G401.6 (cell line): ENCODE results near the gene SUMO1.
"Not testable (repeated sequence)": the region's sequence is repeated elsewhere in the genome, so short reads cannot be mapped to it uniquely, and the experiment has no call there.

Source experiments
- FAIRE-seq: peaks from 2 replicates; lab custom pipeline; 2012; peaks lifted over from hg19 to GRCh38; lab: Jason Lieb, UNC

SUMO1 gene

DNA sequence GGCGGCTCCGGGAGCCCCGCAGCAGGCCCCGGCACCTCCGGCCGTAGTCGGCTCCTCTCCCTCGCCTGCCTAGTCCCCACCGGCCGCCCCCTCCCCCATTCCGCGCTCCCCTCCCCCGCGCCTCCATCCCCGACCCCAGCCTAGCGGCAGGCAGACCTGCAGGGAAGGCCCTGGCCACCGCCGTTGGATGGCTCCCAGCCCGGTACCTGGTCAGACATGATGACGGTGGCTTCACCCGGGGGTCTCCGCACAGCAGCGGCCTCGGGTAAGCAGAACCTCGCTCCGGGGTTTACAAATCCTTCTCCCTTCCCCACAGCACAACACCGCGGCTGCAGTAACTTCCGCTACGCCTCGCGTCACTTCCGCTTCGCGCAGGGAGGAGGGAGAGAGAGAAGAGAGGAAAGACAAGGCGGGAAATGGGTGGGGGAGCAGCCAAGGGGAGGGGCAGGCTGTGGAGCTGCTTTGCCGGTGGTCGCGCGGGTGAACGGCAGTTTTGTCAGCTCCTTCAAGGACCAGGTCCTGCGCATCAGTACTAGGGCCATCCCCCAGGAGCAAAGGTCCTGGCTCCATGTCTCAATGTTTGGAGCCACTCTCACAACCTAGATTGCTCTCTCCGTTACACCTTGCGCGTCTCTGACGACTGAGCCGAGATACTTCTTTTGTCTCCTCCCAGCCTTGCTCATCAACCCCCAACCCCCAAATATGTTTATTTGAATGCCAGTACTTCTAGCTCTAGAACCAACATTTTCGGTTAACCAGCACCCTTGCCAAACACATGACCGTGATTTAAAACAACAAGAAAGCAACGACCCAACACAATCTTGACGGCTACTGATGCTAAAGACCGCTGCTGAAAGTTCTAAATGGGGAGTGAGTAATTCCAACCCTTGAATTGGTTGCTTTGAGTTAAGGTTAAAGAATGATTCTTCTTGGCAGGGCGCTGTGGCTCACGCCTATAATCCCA lies at the start of gene SUMO1:
TSS of gene SUMO1 (minus strand) at position 364 of the 964 bp plus-strand sequence. CDS start at position 218, 146 bp downstream.
- peak; percentile 36 for FAIRE-seq

DNA sequence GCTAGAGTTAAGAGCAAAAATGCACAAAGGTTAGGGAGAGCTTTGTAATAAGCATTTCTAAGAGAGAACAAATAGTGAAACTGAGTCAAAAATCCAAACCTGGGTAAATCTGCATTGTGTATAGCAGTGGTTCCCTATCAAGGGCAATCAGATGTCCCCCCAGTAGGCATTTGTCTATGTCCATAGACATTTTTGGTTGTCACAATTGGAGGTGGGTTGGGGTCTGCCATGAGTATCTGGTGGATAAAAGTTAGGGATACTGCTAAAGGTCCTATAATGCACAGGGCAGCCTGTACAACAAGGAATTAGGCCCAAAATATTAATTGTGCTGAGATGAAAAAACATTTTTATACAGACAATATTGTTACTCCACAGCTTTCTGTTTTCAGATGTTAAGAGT lies 48.2 kb upstream of the SUMO1 start:
- no peak for FAIRE-seq

DNA sequence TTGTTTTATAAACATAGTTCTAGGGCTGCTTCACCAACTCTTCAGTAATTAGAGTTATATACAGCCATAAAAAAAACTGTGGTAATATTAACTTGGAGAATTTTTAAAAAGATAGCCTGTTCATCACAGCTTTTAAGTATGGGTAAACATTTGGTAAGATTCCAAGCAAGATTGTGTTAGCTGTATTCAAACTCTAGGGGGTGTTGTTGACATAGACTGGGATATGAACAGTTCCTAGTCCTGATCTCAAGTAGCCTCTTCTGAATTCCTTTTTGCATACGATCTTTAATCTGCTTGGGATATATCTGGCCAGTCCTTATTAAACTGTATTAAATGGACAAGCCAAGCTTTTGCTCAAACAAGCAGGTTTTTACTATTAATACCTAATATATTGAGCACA lies 40.5 kb upstream of the SUMO1 start:
- FAIRE-seq: peak; percentile 72

DNA sequence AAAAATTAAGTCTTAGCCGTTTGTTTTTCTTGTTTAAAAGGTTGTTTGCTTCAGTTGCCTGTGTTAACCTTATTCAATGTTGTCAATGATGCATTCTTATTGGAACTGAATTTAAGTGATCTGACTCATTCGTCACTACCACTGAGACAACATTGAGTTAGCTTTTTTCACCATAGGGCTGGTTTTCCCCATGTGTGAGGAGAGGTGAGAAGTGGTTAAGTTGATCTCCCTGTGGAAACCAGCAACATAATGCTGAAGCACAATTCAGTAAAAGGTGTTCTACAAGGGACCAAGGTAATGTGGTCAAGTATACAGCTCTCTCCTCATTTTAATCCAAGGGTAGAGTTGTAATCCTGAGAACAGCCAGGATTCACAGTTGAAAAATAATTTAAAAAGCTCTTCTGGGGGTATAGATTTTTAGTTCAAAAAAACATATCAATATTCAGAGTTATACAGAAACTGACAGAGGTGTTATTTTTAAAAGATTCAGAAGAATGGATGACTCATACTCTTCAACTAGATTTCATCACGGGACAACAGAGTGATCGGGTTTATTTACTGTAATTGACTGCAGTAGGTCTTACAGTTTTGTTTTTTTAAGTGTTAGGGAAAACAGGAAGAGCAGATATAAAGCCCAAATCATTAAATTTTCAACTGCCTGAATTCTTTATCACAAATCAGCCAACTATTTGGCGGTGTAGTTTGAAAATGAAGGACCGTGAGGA lies 39.8 kb upstream of the SUMO1 start:
- FAIRE-seq: no peak

DNA sequence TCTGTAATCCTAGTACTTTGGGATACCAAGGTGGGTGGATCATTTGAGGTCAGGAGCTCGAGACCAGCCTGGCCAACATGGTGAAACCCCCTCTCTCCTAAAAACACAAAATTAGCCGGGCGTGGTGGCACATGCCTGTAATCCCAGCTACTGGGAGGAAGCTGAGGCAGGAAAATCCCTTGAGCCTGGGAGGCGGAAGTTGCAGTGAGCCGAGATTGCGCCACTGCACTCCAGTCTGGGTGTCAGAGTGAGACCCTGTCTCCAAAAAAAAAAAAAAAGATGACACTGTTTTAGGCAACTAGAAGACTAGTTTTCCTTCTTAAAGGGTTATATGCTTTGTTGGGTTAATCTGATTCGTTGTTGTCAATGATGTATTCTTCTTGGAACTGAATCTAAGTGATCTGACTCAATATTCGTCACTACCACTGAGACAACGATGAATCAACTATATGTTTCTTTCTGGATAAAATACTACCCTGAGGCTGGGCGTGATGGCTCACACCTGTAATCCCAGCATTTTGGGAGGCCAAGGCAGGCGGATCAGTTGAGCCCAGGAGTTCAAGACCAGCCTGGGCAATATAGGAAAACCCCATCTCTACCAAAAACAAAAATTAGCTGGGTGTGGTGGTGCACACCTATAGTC lies 37.8 kb upstream of the SUMO1 start:
- not testable (repeated sequence) for FAIRE-seq

DNA sequence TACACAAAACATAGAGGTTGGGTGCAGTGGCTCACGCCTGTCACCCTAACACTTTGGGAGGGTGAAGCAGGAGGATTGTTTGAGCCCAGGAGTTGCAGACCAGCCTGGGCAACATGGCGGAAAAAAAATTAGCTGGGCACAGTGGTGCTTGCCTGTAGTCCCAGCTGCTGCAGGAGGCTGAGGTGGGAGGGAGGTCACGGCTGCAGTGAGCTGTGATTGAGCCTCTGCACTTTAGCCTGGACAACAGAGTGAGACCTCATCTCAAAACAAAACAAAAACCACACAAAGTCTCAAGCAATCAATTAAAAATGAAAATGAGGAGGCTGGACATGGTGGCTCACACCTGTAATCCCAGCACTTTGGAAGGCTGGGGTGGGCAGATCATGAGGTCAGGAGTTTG lies 32.1 kb upstream of the SUMO1 start:
- no peak for FAIRE-seq

DNA sequence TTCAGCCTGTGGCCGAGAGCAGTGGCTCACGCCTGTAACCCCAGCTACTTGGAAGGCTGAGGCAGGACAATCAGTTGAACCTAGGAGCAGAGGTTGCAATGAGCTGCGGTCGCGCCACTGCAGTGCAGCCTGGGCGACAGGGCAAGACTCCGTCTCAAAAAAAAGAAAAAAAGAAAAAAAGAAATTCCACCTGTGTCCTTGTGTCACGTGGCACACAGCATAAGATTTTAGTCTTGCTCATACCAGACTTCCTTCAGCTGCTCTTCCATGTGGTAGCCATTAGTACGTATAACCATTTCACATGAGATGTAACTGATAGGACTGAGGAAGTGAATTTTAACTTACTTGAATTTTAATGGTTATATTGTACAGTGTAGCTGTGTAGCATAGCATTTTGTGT lies 31.2 kb upstream of the SUMO1 start:
- no peak for FAIRE-seq

DNA sequence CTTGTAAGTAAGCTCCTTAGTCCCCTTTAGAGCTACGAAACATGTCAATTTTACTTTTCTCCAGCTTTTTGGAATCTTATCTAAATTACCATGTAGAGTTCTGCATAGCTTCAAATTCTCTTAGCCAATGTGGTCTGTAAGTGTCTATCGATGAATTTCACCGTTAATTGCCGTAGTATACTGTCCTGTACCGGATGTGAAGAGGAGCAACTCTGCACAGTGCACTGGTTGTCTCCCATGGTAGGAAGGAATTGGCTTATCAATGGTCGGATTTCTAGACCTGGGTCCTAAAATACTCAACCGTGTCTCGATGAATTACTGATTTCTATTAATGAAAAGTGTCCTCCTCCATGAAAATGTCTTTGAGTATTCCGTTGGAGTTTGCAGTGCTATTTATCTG lies 29.1 kb upstream of the SUMO1 start:
- FAIRE-seq: no peak

DNA sequence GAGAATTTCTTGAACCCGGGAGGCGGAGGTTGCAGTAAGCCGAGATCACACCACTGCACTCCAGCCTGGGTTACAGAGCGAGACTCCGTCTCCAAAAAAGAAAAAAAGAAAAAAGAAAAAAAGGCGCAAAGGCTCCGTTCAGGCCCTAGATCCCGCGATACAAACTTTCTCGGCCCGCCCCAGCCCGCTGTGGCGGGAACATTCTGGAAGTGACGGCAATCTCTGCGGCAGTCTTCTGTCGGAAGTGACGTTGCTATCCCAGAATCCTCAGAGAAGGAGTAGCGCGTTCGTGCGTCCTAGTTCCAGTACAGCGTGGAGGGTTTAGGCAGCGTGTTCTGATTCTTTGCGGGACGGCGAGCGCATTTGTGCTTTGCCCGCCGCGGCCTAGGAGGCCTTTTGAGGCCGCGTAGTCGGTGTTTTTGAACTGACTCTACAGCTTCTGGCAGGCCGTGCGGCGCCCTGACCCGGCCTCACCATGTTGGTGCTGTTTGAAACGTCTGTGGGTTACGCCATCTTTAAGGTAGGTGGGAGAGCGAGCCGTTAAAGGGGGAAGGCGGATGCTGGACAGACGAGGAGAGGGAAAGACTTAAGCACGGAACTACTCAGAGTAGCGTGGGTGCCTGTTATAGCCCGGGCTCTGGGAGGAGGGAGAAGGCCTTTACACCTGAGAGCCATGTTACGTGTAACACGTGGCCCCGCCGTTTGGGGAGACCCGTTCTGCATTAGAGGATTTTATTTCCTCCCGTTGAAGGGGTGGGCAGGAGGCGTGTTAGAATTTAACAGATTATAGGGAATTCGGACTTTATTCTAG lies 27.3 kb upstream of the SUMO1 start, which contains the start of gene NOP58:
TSS of gene NOP58 (plus strand) at position 297 of the 811 bp plus-strand sequence. CDS start at position 476, 179 bp downstream.
- peak; percentile 96 for FAIRE-seq

DNA sequence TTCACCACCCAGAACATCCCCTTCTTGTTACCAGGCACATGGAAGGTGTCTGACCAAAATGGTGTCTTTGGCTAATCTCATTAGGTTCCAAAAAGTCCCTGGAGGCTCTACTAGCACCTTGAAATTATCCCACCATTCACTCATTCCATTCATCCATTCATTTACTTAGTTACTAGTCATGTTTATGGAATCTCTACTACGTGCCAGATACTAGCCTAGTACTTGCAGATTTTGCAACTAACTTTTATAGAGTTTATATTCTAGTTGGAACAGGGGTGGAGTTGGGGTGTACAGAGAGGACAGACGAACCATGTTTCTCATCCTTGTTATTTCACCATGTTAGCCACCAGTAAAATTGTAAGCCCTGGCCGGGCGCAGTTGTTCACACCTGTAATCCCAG lies 23.1 kb upstream of the SUMO1 start:
- FAIRE-seq: no peak

DNA sequence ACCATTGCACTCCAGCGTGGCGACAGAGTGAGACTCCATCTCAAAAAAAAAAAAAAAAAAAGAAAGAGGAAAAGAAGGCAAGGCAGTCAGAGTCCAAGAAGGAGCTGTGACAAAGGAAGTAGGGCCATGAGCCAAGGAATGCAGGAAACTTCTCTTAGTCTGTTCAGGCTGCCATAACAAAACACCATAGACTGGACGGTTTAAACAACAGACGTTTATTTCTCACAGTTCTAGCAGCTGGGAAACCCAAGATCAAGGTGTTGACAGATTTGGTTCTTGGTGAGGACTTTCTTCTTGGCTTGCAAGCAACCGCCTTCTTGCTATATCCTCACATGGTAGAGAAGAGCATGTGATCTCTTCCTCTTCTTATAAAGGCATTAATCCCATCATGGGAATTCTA lies 13.1 kb upstream of the SUMO1 start:
- no peak for FAIRE-seq

DNA sequence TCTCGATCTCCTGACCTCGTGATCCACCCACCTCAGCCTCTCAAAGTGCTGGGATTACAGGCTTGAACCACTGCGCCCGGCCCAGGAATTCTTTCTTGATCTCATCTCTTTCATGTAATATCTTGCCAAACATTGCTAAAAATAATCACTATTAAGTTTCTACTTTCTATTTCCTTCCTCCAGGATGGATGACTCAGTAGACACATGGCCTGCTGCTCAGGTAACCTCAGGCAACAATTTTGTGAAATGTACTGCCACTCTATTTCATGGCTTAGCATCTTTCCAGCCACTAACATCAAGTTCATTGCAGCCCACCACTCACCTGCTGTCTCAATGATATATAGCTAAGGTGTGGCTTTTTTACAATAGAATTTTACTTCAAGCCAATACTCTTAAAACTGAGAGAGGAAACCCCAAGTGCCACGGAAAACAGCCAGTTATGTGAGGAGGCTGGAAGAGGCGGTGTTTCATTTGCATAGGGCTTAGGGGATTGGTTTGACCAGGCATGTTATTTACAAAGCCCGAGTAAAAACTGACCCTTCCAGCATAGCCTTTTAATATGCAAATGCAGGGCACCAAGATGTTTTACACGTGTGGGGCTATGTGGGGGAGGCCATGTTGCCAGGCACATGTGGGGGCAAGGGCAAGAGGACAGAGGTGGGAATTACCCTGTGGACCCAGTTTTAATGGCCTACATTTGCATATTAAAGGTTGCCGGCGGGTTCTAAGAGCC lies 11.3 kb upstream of the SUMO1 start:
- no peak for FAIRE-seq

DNA sequence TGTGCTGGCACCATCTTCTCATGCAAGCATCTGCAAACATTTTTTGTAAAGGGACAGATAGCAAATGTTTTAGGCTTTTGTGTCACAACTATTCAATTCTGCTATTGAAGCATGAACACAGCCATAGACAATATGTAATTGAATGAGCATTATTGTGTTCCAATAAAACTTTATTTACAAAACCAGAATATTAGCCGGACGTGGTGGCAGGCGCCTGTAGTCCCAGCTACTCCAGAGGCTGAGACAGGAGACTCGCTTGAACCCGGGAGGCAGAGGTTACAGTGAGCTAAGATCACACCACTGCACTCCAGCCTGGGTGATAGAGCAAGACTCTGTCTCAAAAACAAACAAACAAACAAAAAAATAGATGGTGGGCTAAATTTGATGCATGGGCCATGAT lies 9.3 kb upstream of the SUMO1 start:
- not testable (repeated sequence) for FAIRE-seq

DNA sequence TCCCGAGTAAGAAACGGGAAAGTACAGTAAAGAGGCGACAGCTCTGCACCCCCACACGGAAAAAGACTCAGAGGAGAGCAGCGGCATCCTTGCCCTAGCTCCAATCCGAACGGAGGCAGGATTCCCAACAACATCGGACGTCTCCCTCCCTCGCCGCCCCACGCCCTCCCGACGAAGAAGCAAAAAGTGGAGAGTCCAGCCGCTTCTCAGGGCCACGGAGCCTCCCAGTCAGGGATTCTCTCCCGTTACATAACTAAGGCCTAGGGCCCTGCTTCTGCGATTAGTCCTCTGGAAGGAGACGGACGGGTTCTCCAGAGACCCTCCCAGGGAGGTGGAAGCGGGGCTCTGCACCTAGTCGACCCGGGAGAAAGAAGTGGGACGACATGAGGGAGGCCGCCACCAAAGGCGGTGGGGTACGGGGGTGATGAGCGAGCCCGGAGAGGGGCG lies 587 bp downstream of the SUMO1 start:
- no peak for FAIRE-seq

DNA sequence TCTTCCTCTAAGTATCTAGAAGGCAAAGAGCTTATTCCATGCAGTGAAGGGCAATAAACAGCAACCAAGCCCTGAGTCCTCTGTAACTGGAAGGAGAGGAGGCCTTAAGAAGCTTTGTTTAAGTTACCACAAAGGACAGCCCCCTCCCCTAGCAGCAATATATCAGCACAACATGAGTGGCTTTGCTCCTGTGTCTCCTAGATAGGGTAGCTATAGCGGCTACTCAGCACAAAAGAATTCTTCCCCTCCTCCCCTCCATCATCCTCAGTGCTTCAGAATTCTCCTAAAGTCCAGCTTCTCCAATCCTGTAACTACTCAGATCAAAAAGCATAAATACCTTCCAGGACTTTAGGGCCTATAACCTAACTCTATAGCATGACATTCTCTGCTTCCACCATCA lies 16.5 kb downstream of the SUMO1 start:
- FAIRE-seq: no peak

DNA sequence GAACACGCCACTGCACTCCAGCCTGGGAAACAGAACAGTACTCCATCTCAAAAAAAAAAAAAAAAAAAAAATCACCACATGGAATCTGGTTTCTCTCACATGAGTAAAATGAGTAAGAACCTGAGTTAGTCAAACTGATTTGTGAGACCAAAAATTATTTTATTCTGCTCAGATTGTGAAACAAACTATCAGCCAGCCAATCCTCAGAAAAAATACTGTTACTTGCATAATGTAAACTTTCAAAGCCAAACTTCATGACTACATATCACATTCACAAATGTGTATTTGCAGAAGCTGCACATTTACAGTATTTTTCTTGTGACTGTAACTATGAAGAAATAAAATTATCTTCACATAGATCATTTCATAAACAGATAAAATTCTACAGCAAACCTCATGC lies 23.2 kb downstream of the SUMO1 start:
- FAIRE-seq: no peak

DNA sequence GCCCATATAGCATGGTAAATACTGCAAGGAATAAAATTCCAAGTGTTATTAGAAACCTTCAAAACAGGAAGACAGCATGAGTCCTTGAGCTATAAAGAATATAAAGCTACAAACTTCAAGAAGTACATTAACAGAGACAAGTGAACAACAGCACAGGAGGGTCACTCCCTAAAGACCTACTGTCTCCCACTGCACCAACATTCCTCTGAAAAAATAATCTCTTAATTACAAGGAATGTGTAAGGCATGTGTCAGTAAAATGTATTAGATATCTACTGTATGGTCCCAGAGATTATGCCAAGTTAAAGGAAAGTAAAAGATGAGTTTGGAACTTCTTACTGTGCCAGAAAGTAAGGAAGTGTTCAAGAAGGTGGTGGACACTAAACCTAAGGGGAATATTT lies 29.9 kb downstream of the SUMO1 start:
- no peak for FAIRE-seq

DNA sequence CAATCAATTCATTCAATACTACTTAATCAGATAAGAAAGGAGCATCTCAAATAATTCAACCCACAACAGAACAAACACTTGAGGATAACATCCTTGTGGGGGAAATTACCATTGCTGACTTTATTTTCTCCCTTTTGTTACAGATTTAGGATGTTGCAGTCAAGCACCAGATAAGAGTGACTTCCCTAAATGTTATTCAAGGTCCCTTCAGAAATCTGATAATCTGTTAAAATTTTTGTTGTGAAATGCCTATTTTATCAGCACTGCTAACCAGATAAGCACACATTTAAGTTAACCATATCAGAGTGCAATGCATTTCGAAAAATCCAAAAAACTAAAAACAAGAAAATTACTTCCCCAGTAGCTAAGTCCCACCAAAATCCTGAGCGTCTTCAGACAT lies 33.5 kb downstream of the SUMO1 start:
- no peak for FAIRE-seq

DNA sequence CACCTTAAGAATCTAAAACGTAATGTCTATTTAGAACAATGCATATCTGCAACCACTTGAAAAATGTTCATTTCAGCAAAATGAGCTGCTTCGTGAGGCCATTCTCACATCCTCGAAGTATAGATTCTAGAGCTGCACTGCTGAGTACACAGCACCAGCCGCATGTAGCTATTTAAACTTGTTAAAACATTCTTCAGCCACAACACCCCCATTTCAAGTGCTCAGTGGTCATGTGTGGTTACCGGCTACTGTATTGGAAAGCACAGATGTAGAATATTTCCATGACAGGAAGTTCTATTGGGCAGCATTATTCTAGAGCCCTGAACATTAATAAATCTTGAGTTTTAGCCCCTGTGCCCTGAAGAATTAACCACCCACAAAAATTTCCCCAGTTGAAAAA lies 35.0 kb downstream of the SUMO1 start:
- no peak for FAIRE-seq

DNA sequence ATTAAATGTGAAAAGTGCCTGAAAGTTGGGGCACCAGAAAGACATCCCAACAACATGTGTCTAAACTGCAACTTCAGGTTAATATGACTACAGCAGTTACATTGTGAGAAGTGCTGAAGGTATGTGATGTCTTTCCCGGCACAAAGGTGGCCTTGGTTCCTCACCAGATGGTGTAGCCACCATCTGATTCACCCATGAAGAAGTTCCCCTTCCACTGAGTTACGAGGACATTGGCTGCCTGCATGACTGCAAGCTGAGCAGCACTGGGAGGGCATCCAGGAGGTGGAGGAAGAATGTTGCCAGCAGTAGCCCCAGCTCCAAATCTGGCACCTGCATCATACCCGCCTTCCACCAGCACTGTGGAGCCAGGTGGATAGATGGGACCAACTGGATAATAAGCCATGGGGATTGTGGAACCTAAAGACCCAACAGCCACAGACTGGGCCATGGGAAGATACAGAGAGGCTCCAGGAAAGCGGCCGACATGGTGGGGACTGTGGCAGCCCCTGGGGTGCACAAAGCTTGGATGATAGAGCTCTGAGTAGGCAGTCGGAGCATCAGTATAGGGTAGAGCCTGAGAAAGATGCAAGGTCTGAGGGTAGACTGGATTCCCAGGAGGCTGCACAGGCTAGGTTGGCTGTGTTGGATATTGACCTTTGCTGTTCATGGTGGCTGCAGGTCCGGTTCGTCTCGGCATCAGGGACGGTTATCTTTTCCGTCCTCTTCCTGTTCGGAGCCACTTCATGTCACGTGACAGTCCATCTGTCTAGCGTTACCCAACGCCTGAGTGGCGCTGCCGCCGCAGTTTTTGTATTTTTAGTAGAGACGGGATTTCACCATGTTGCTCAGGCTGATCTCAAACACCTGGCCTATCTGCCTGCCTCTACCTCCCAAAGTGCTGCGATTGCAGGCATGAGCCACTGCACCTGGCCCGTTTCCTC lies 36.9 kb downstream of the SUMO1 start:
- no peak for FAIRE-seq
